HUES48 (cell line): Measurements from ENCODE around the gene GRN.
"Not testable (repeated sequence)": the region's sequence is repeated elsewhere in the genome, so short reads cannot be mapped to it uniquely, and the experiment has no call there.

Source experiments
- H3K27ac ChIP-seq: one replicate; pipeline ENCODE4 v1.7.0; 2013; ENCODE audit warnings: low read depth, low read length, inconsistent platforms
- H3K27me3 ChIP-seq: 2 replicates; pipeline ENCODE4 v1.6.1; 2013; ENCODE audit warnings: mild to moderate bottlenecking, low read length; ENCODE audit not compliant: control insufficient read depth, insufficient read depth
- H3K36me3 ChIP-seq: 2 replicates; pipeline ENCODE4 v1.6.1; 2013; ENCODE audit warnings: low read length; ENCODE audit not compliant: control insufficient read depth, insufficient read depth
- H3K4me1 ChIP-seq: 2 replicates; pipeline ENCODE4 v1.6.1; 2013; ENCODE audit warnings: mild to moderate bottlenecking, low read length; ENCODE audit not compliant: control insufficient read depth, insufficient read depth
- H3K4me3 ChIP-seq: 2 replicates; pipeline ENCODE4 v1.5.1; 2013; ENCODE audit warnings: mild to moderate bottlenecking, low read depth, low read length
- H3K9ac ChIP-seq: 2 replicates; pipeline ENCODE4 v1.6.1; 2013; ENCODE audit warnings: mild to moderate bottlenecking, low read depth, low read length, moderate library complexity
- H3K9me3 ChIP-seq: 2 replicates; pipeline ENCODE4 v1.6.1; 2013; ENCODE audit warnings: low read length; ENCODE audit not compliant: control insufficient read depth, insufficient read depth

The GRN gene

GRCh38 chr17:44385287-44386181 lies 40.4 kb downstream of the GRN start:
- Histone ChIP-seq H3K4me3 (peak overlapping the region; percentile 83), H3K27ac (no peak overlapping the region), H3K27me3 (peaks cover 43% of the 10 kb centered on the region), H3K36me3 (no peaks in the 10 kb centered on the region), H3K4me1 (peaks cover 4% of the 10 kb centered on the region; the same call in 1 of the 2 replicates), H3K9me3 (no peaks in the 10 kb centered on the region), H3K9ac (peak overlapping the region; percentile 31; the same call in 1 of the 2 replicates)

- Histone ChIP-seq H3K4me3 (peak overlapping the region; percentile 83), H3K27ac (no peak overlapping the region), H3K36me3 (no peaks in the 10 kb centered on the region), H3K4me1 (peaks cover 4% of the 10 kb centered on the region; the same call in 1 of the 2 replicates), H3K9ac (no peak overlapping the region), H3K27me3 (peaks cover 43% of the 10 kb centered on the region), H3K9me3 (no peaks in the 10 kb centered on the region)
Observed at GRCh38 chr17:44386182-44386525, 41.1 kb downstream of the GRN start.

DNA sequence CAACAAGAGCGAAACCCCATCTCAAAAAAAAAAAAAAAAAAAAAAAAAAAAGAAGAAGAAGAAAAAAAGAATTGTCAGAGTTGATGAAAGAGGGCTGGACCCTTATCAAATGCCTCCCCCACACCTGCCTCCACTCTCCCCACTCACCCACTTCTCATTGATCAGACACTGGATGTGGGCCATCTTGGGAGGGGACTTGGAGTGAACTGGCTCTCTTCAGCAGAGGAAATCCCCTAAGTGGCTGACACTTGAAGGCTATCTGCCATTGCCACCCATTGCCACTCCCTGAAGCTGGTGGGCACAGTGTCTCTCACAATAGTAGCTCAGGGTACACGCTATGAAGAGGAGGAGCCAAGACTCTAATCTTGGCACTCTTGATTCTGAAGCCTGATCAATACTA lies 42.7 kb downstream of the GRN start:
- no peak overlapping the region for H3K4me3 ChIP-seq
- peaks cover 4% of the 10 kb centered on the region; the same call in 1 of the 2 replicates for H3K4me1 ChIP-seq
- no peaks in the 10 kb centered on the region for H3K9me3 ChIP-seq
- no peak overlapping the region for H3K9ac ChIP-seq
- H3K27ac ChIP-seq: no peak overlapping the region
- H3K36me3 ChIP-seq: no peaks in the 10 kb centered on the region
- peaks cover 39% of the 10 kb centered on the region for H3K27me3 ChIP-seq

DNA sequence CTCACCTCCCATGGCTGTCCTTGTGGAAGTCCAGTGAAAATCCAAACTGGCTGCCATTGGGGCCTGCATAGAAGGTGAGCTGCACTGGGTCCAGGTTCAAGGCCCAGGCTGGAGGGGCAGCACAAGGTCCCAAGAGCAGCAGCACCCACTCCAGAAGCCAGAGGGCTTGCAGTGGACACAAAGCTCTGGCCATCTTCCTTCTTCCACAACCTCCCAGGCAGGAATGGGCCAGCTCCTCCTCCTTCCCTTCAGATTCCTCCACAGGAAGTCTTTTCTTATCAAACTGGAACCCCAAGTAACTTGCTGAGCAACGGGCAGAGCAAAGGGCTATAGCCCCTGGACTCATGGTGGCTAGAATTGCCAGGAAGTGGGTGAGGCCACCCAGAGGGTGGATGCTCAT lies 44.2 kb downstream of the GRN start, which contains the start of gene ITGA2B:
Gene ITGA2B (minus strand): TSS at position 369 of the 400 bp plus-strand sequence. CDS start 176 bp downstream, at position 193.
- H3K9me3 ChIP-seq: no peaks in the 10 kb centered on the region
- no peaks in the 10 kb centered on the region for H3K36me3 ChIP-seq
- no peak within 1 kb of the TSS for H3K27ac ChIP-seq
- H3K27me3 ChIP-seq: peaks cover 25% of the 10 kb centered on the region
- H3K9ac ChIP-seq: no peak within 1 kb of the TSS
- no peak within 1 kb of the TSS for H3K4me3 ChIP-seq
- peaks cover 3% of the 10 kb centered on the region; the same call in 1 of the 2 replicates for H3K4me1 ChIP-seq

DNA sequence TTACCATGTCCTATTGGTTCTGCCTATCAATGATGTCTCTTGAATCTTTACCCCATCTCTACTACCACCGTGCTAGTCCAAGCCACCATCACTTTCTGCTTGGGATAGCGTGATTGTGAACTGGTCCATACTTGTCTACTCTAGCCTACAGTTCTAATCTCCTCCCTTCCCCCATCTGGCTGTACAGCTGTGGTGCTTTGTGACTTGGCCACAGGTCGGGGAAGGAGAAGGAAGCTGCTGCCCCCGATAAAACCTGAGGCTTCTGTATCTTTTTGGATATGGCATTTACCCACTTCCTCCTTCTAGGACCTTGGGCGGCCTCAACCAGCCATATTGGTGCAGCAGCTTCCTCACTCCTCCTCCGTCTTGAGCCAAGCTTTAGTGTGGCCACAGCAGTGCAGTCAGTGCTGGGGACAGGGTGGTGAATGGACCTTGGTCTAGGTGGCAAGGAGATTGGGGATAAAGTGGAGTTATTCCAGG lies 44.7 kb downstream of the GRN start:
- H3K27ac ChIP-seq: no peak overlapping the region
- no peaks in the 10 kb centered on the region for H3K9me3 ChIP-seq
- H3K4me3 ChIP-seq: no peak overlapping the region
- H3K9ac ChIP-seq: no peak overlapping the region
- H3K36me3 ChIP-seq: no peaks in the 10 kb centered on the region
- no peaks in the 10 kb centered on the region for H3K4me1 ChIP-seq
- H3K27me3 ChIP-seq: peaks cover 20% of the 10 kb centered on the region

GRCh38 chr17:44390250-44390870 lies 45.3 kb downstream of the GRN start:
- Histone ChIP-seq H3K27ac (no peak overlapping the region), H3K4me1 (no peaks in the 10 kb centered on the region), H3K27me3 (peaks cover 16% of the 10 kb centered on the region), H3K36me3 (no peaks in the 10 kb centered on the region), H3K4me3 (no peak overlapping the region), H3K9me3 (no peaks in the 10 kb centered on the region), H3K9ac (no peak overlapping the region)

- H3K9me3 ChIP-seq: not testable (repeated sequence)
Observed at GRCh38 chr17:44394112-44394511, 49.0 kb downstream of the GRN start.

DNA sequence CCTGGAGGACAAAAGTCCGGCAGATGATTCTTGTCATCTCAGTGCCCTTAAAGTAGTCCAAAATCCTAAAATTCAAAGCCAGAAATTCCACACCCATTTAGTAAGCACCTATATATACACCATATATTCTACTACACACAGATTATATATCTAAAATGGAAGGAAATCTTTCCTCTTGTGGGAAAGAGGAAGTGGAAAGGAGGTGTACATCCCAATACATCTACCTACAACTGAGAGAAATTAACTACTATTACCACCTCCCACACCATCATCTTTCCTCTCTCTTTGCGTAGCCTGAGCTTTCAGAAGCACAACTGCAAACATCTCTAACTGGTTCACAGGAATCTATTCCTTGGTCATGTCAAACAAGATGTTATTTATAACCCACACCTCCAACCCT lies 49.7 kb downstream of the GRN start:
- Histone ChIP-seq H3K9me3 (no peaks in the 10 kb centered on the region), H3K4me3 (no peak overlapping the region), H3K36me3 (peaks cover 37% of the 10 kb centered on the region), H3K27ac (no peak overlapping the region), H3K27me3 (no peaks in the 10 kb centered on the region), H3K9ac (no peak overlapping the region), H3K4me1 (no peaks in the 10 kb centered on the region)

More at GRCh38 chr17:44394112-44394511, 49.0 kb downstream of the GRN start:
- not testable (repeated sequence) for H3K27me3 ChIP-seq, H3K4me3 ChIP-seq, H3K27ac ChIP-seq, H3K9ac ChIP-seq, H3K4me1 ChIP-seq
- peaks cover 30% of the 10 kb centered on the region for H3K36me3 ChIP-seq

DNA sequence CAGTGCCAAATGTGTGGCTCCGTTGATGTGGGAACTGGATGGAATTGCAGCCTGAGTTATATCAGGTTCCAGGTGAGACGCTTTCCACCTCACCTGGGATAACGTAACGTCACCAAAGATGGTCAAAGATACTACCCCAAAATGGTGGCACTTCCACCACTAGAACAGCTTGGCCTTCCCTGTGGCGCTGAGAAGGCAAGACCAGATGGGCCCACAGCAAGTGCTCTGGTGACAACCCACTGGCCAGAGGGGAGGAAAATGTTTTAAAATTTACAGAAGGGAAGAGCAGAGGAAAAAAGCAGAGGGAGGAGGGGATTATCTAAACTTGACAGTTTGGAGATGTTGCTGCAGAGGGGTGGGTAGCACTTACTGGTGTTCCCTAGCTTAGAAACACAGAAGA lies 51.8 kb downstream of the GRN start:
- Histone ChIP-seq H3K9me3 (no peaks in the 10 kb centered on the region), H3K4me3 (no peak overlapping the region), H3K27me3 (no peaks in the 10 kb centered on the region), H3K36me3 (peaks cover 55% of the 10 kb centered on the region), H3K9ac (no peak overlapping the region), H3K4me1 (no peaks in the 10 kb centered on the region), H3K27ac (no peak overlapping the region)

GRCh38 chr17:44397479-44398440 lies 52.7 kb downstream of the GRN start:
- Histone ChIP-seq H3K36me3 (peaks cover 58% of the 10 kb centered on the region), H3K9ac (no peak overlapping the region), H3K27ac (no peak overlapping the region), H3K27me3 (no peaks in the 10 kb centered on the region), H3K4me1 (no peaks in the 10 kb centered on the region), H3K4me3 (no peak overlapping the region), H3K9me3 (no peaks in the 10 kb centered on the region)
